Liver (tissue), 9 donors: Measurements from ENCODE around the gene MCF2L2. TPM values are rescaled to one million over a fixed set of nuclear protein-coding genes. Genes with fewer than 3 reads are reported as not detected.

Experiments
- DNase-seq: peaks from one replicate; pipeline ENCODE4 v3.0.0-alpha.2; 2017; ENCODE audit warnings: low spot score
- H3K27ac ChIP-seq, 2 donors: one replicate each; pipeline ENCODE4 v1.7.0; 2013; ENCODE audit warnings: inconsistent platforms in 2 of 2, low read length in 2 of 2, control low read depth in 1 of 2, low read depth in 1 of 2, mild to moderate bottlenecking in 1 of 2
- H3K27me3 ChIP-seq, 4 donors: one replicate each; pipeline versions ENCODE4 v1.6.1 to v1.7.0; 2013; ENCODE audit warnings: low read length in 3 of 4, inconsistent platforms in 1 of 4, mild to moderate bottlenecking in 1 of 4, moderate library complexity in 1 of 4; ENCODE audit not compliant: control insufficient read depth in 4 of 4, insufficient read depth in 4 of 4
- H3K36me3 ChIP-seq, 4 donors: one replicate each; pipeline versions ENCODE4 v1.6.1 to v1.7.0; 2013; ENCODE audit warnings: low read length in 3 of 4, mild to moderate bottlenecking in 3 of 4, low read depth in 1 of 4, moderate library complexity in 1 of 4; ENCODE audit not compliant: control insufficient read depth in 4 of 4, insufficient read depth in 3 of 4
- H3K4me1 ChIP-seq, 4 donors: one replicate each; pipeline versions ENCODE4 v1.6.1 to v1.7.0; 2013; ENCODE audit warnings: low read length in 3 of 4, mild to moderate bottlenecking in 3 of 4, moderate library complexity in 1 of 4; ENCODE audit not compliant: control insufficient read depth in 4 of 4, insufficient read depth in 4 of 4
- H3K4me3 ChIP-seq, 3 donors: one replicate each; pipeline versions ENCODE4 v1.6.1 to v1.7.0; 2013; ENCODE audit warnings: low read length in 3 of 3, control low read depth in 1 of 3, low read depth in 1 of 3, mild to moderate bottlenecking in 1 of 3
- H3K9ac ChIP-seq, 2 donors: one replicate each; pipeline ENCODE4 v1.7.0; 2013; ENCODE audit warnings: low read length in 2 of 2, mild to moderate bottlenecking in 2 of 2, moderate library complexity in 2 of 2, control low read depth in 1 of 2, low read depth in 1 of 2
- H3K9me3 ChIP-seq, 4 donors: one replicate each; pipeline versions ENCODE4 v1.6.1 to v1.7.0; 2013; ENCODE audit warnings: low read length in 3 of 4; ENCODE audit not compliant: control insufficient read depth in 4 of 4
- EGR1 ChIP-seq, 2 donors: IDR thresholded peaks; 2 replicates each; pipeline ENCODE4 v1.6.1; 2016 to 2018; ENCODE audit warnings: antibody characterized with exemption in 2 of 2, low read depth in 2 of 2
- FOXA1 ChIP-seq: IDR thresholded peaks from 2 replicates; pipeline ENCODE4 v1.6.1; 2016; ENCODE audit warnings: antibody characterized with exemption
- FOXA2 ChIP-seq: IDR thresholded peaks from 2 replicates; pipeline ENCODE4 v1.6.1; 2016; ENCODE audit warnings: antibody characterized with exemption
- HNF4A ChIP-seq, 2 donors: conservative IDR thresholded peaks; 2 replicates each; pipeline ENCODE4 v1.6.1; 2016; ENCODE audit warnings: antibody characterized with exemption in 2 of 2, mild to moderate bottlenecking in 2 of 2
- HNF4G ChIP-seq: IDR thresholded peaks from 2 replicates; pipeline ENCODE4 v1.6.1; 2016; ENCODE audit warnings: antibody characterized with exemption
- JUND ChIP-seq, 2 donors: IDR thresholded peaks; 2 replicates each; pipeline ENCODE4 v1.6.1; 2016; ENCODE audit warnings: antibody characterized with exemption in 2 of 2
- NR2F2 ChIP-seq: IDR thresholded peaks from 2 replicates; pipeline ENCODE4 v1.6.1; 2016; ENCODE audit warnings: antibody characterized with exemption
- RAD21 ChIP-seq, 2 donors: IDR thresholded peaks; 2 replicates each; pipeline ENCODE4 v1.6.1; 2016; ENCODE audit warnings: antibody characterized with exemption in 2 of 2, mild to moderate bottlenecking in 2 of 2
- RXRA ChIP-seq, 2 donors: IDR thresholded peaks; 2 replicates each; pipeline ENCODE4 v1.6.1; 2017 to 2018; ENCODE audit warnings: antibody characterized with exemption in 2 of 2, mild to moderate bottlenecking in 1 of 2
- SP1 ChIP-seq: IDR thresholded peaks from 2 replicates; pipeline ENCODE4 v1.6.1; 2018; ENCODE audit warnings: antibody characterized with exemption, mild to moderate bottlenecking
- YY1 ChIP-seq: IDR thresholded peaks from 2 replicates; pipeline ENCODE4 v1.6.1; 2016; ENCODE audit warnings: antibody characterized with exemption, mild to moderate bottlenecking
- WGBS: extraction: QIAGEN DNeasy Blood & Tissue Kit; methylation state at CpG from one replicate; pipeline ENCODE4 v1.1.7; 2013; 5-methylcytosine and 5-hydroxymethylcytosine counted together
- polyA plus RNA-seq, 2 donors: library from polyadenylated mRNA; stranded (reverse) in 1 of 2; unstranded in 1 of 2; fragments of 200-250 nt in 1 of 2; fragments of >200 nt in 1 of 2; fragmentation: Nextera tagmentation in 1 of 2; extraction: Ambion mirVana in 1 of 2; gene quantifications; one replicate each; pipeline versions ENCODE4 v1.2.1 to v1.2.3, GENCODE V29; 2013 to 2015
- total RNA-seq, 2 donors: library from RNA; depleted of rRNA; stranded (reverse); fragments of >200 nt; gene quantifications; one replicate each; pipeline ENCODE4 v1.2.3, GENCODE V29; 2014
- TF ChIP-seq, protein P1 (sequence below): IDR thresholded peaks from 2 replicates; pipeline ENCODE4 v1.6.1; 2016; ENCODE audit warnings: antibody characterized with exemption
- TF ChIP-seq, protein P2 (sequence below): IDR thresholded peaks from 2 replicates; pipeline ENCODE4 v1.6.1; 2016; ENCODE audit warnings: antibody characterized with exemption, mild to moderate bottlenecking
- TF ChIP-seq, protein P3 (sequence below): fragments of 150-350 bp; IDR thresholded peaks from 2 replicates; pipeline ENCODE4 v1.5.1; 2017; ENCODE audit warnings: improper control_type of control experiment, low read depth, low read length; ENCODE audit not compliant: missing input control
- TF ChIP-seq, protein P4 (sequence below): IDR thresholded peaks from 2 replicates; pipeline ENCODE4 v1.6.1; 2016; ENCODE audit warnings: antibody characterized with exemption
- donor health status: healthy.
- donor health status: healthy.
- donor health status: healthy.
- donor health status: healthy.
- donor health status: healthy.

The MCF2L2 gene
- total and polyA plus RNA-seq, 4 donors, result 0.02 to 0.47 (median 0.17) TPM; not detected in 1

DNA sequence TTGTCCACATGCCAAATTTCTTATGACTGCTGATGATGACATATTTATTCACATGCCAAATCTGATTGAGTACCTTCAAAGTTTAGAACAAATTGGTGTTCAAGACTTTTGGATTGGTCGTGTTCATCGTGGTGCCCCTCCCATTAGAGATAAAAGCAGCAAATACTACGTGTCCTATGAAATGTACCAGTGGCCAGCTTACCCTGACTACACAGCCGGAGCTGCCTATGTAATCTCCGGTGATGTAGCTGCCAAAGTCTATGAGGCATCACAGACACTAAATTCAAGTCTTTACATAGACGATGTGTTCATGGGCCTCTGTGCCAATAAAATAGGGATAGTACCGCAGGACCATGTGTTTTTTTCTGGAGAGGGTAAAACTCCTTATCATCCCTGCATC lies 158.1 kb downstream of the MCF2L2 start:
- WGBS, result 82% methylated on average over 7 of the region's 7 CpGs
- peaks cover 0 to 3% (median 0%) of the 10 kb centered on the region in 4 donors for H3K27me3 ChIP-seq

DNA sequence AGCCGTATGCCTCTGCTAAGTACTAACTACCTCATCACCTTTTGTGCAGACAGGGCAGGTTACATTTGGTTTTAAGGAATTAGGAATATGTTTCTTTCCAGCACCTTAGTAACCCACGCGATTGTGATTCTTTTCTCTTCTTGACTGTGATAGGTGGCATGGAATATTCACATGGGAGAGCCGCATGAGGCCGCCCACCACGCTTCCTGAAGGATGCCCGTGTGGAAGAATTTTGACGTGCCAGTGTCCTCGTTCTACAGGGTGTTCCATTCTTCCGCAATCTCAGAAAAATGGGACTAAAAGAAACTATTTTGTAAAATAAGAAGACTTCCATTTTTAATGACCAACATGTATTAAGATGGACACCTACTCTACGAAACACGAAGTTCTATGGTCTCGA lies 159.1 kb downstream of the MCF2L2 start:
- H3K9ac ChIP-seq, result no peak overlapping the region
- no peaks in the 10 kb centered on the region for H3K9me3 ChIP-seq
- H3K36me3 ChIP-seq, result no peaks in the 10 kb centered on the region
- peaks cover 0 to 3% (median 0%) of the 10 kb centered on the region in 4 donors for H3K27me3 ChIP-seq
- TF ChIP-seq JUND (IDR thresholded peaks at IDR 0.05) (no peak), HNF4A (conservative IDR thresholded peaks at IDR 0.05) (no peak), RXRA (IDR thresholded peaks at IDR 0.05) (no peak), FOXA2 (no peak), RAD21 (IDR thresholded peaks at IDR 0.05) (no peak), FOXA1 (no peak), HNF4G (no peak), NR2F2 (no peak), YY1 (no peak), SP1 (no peak), EGR1 (IDR thresholded peaks at IDR 0.05; ENCODE audit: low read depth in 2 of 2) (no peak)
- TF ChIP-seq, protein P1, sequence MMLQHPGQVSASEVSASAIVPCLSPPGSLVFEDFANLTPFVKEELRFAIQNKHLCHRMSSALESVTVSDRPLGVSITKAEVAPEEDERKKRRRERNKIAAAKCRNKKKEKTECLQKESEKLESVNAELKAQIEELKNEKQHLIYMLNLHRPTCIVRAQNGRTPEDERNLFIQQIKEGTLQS, result no peak
- TF ChIP-seq, protein P2, sequence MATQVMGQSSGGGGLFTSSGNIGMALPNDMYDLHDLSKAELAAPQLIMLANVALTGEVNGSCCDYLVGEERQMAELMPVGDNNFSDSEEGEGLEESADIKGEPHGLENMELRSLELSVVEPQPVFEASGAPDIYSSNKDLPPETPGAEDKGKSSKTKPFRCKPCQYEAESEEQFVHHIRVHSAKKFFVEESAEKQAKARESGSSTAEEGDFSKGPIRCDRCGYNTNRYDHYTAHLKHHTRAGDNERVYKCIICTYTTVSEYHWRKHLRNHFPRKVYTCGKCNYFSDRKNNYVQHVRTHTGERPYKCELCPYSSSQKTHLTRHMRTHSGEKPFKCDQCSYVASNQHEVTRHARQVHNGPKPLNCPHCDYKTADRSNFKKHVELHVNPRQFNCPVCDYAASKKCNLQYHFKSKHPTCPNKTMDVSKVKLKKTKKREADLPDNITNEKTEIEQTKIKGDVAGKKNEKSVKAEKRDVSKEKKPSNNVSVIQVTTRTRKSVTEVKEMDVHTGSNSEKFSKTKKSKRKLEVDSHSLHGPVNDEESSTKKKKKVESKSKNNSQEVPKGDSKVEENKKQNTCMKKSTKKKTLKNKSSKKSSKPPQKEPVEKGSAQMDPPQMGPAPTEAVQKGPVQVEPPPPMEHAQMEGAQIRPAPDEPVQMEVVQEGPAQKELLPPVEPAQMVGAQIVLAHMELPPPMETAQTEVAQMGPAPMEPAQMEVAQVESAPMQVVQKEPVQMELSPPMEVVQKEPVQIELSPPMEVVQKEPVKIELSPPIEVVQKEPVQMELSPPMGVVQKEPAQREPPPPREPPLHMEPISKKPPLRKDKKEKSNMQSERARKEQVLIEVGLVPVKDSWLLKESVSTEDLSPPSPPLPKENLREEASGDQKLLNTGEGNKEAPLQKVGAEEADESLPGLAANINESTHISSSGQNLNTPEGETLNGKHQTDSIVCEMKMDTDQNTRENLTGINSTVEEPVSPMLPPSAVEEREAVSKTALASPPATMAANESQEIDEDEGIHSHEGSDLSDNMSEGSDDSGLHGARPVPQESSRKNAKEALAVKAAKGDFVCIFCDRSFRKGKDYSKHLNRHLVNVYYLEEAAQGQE, result no peak
- TF ChIP-seq, protein P3, sequence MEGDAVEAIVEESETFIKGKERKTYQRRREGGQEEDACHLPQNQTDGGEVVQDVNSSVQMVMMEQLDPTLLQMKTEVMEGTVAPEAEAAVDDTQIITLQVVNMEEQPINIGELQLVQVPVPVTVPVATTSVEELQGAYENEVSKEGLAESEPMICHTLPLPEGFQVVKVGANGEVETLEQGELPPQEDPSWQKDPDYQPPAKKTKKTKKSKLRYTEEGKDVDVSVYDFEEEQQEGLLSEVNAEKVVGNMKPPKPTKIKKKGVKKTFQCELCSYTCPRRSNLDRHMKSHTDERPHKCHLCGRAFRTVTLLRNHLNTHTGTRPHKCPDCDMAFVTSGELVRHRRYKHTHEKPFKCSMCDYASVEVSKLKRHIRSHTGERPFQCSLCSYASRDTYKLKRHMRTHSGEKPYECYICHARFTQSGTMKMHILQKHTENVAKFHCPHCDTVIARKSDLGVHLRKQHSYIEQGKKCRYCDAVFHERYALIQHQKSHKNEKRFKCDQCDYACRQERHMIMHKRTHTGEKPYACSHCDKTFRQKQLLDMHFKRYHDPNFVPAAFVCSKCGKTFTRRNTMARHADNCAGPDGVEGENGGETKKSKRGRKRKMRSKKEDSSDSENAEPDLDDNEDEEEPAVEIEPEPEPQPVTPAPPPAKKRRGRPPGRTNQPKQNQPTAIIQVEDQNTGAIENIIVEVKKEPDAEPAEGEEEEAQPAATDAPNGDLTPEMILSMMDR, result no peak
- TF ChIP-seq, protein P4, sequence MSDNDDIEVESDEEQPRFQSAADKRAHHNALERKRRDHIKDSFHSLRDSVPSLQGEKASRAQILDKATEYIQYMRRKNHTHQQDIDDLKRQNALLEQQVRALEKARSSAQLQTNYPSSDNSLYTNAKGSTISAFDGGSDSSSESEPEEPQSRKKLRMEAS, result no peak
- no peak overlapping the region for H3K27ac ChIP-seq
- H3K4me1 ChIP-seq, result peaks cover 0 to 2% (median 0%) of the 10 kb centered on the region in 4 donors
- no peak overlapping the region for H3K4me3 ChIP-seq
- WGBS, result 91% methylated on average over 13 of the region's 13 CpGs
- no peak for DNase-seq

More for the DNA sequence above, 158.1 kb downstream of the MCF2L2 start:
- no peak overlapping the region for H3K4me3 ChIP-seq
- H3K4me1 ChIP-seq, result peaks cover 0 to 2% (median 0%) of the 10 kb centered on the region in 4 donors
- TF ChIP-seq HNF4A (conservative IDR thresholded peaks at IDR 0.05) (no peak), JUND (IDR thresholded peaks at IDR 0.05) (no peak), RAD21 (IDR thresholded peaks at IDR 0.05) (no peak), FOXA1 (no peak)
- no peaks in the 10 kb centered on the region for H3K9me3 ChIP-seq
- no peak overlapping the region for H3K9ac ChIP-seq
- no peaks in the 10 kb centered on the region for H3K36me3 ChIP-seq
- no peak overlapping the region for H3K27ac ChIP-seq
- DNase-seq, result no peak
